Prostate gland (tissue), 2 donors: ENCODE measurements around the gene ATF6. TPM values are rescaled to one million over a fixed set of nuclear protein-coding genes. Genes with fewer than 3 reads are reported as not detected.

Source experiments
- DNase-seq: peaks from one replicate; pipeline ENCODE4 v3.0.0-alpha.2; 2019; ENCODE audit warnings: low spot score
- H3K27ac ChIP-seq, 2 donors: fragments of 200-600 bp; sonication (generic); 2 replicates each; pipeline ENCODE4 v1.5.1; 2017 to 2019
- H3K27me3 ChIP-seq: fragments of 200-600 bp; sonication (generic); replicated peaks from 2 replicates; pipeline ENCODE4 v1.5.1; 2019; ENCODE audit not compliant: insufficient read depth
- H3K36me3 ChIP-seq, 2 donors: fragments of 200-600 bp; sonication (generic); 1 replicate in 1 of 2; 2 replicates in 1 of 2; pipeline versions ENCODE4 v1.5.1 to v1.8.1; 2017 to 2019
- H3K4me1 ChIP-seq: fragments of 200-600 bp; sonication (generic); replicated peaks from 2 replicates; pipeline ENCODE4 v1.5.1; 2019
- H3K4me3 ChIP-seq, 2 donors: fragments of 200-600 bp; sonication (generic); 2 replicates each; pipeline ENCODE4 v1.5.1; 2017 to 2019
- H3K9me3 ChIP-seq: fragments of 200-600 bp; sonication (generic); 2 replicates; pipeline ENCODE4 v1.5.1; 2017
- CTCF ChIP-seq, 4 experiments: fragments of 200-600 bp in 2 of 4; fragments of 450-650 bp in 2 of 4; sonication (generic) in 2 of 4; IDR thresholded peaks; 1 replicate in 3 of 4; 2 replicates in 1 of 4; pipeline ENCODE4 v1.5.1; 2016 to 2019; ENCODE audit warnings: antibody characterized with exemption in 4 of 4, mild to moderate bottlenecking in 2 of 4, moderate library complexity in 2 of 4
- POLR2A ChIP-seq: fragments of 450-650 bp; IDR thresholded peaks from one replicate; pipeline ENCODE4 v1.6.1; 2016; ENCODE audit warnings: antibody characterized with exemption, mild to moderate bottlenecking
- POLR2AphosphoS5 ChIP-seq: sonication (generic); formaldehyde crosslinking; IDR thresholded peaks from one replicate; pipeline ENCODE4 v1.6.1; 2017; ENCODE audit warnings: antibody characterized with exemption
- WGBS: methylation state at CpG from one replicate; pipeline ENCODE4 v1.1.5; 2018; 5-methylcytosine and 5-hydroxymethylcytosine counted together
- intact Hi-C: fragments of 100-400 bp; cut with DNase I; formaldehyde crosslinking; loops from one replicate; pipeline ENCODE4 v1.14.2; 2022
- total RNA-seq, 2 donors: library from RNA; depleted of rRNA; stranded (reverse); fragments of >200 nt; gene quantifications; one replicate each; pipeline ENCODE4 v1.1.0, GENCODE V29; 2016

ATF6 gene
- total RNA-seq, 2 donors from 2014 or later, result 34.6 to 38.9 TPM

- TF ChIP-seq POLR2AphosphoS5 (no peak), POLR2A (no peak), CTCF (IDR thresholded peaks at IDR 0.05) (no peak)
- no peak overlapping the region for H3K4me3 ChIP-seq
- WGBS, result 71% methylated on average over 11 of the region's 11 CpGs
- H3K4me1 ChIP-seq, result no peaks in the 10 kb centered on the region
- intact Hi-C loops, result no loop called here
- H3K9me3 ChIP-seq, result no peaks in the 10 kb centered on the region
- DNase-seq, result no peak
- no peaks in the 10 kb centered on the region for H3K36me3 ChIP-seq
- no peaks in the 10 kb centered on the region for H3K27me3 ChIP-seq
- H3K27ac ChIP-seq, result no peak overlapping the region
These were observed 215.8 kb downstream of the ATF6 start for GRCh38 chr1:161981735-161982506.

- no peak for DNase-seq
These were observed 216.4 kb downstream of the ATF6 start for GRCh38 chr1:161982507-161982895.

GRCh38 chr1:161982917-161983316 lies 216.8 kb downstream of the ATF6 start:
- Histone ChIP-seq H3K36me3 (no peaks in the 10 kb centered on the region), H3K27me3 (no peaks in the 10 kb centered on the region), H3K4me1 (no peaks in the 10 kb centered on the region), H3K4me3 (no peak overlapping the region), H3K27ac (no peak overlapping the region), H3K9me3 (no peaks in the 10 kb centered on the region)
- WGBS, result 76% methylated on average over 9 of the region's 9 CpGs
- TF ChIP-seq CTCF (IDR thresholded peaks at IDR 0.05) (no peak), POLR2A (no peak), POLR2AphosphoS5 (no peak)
- DNase-seq, result no peak
- intact Hi-C loops, result no loop called here

More at GRCh38 chr1:161982507-161982895, 216.4 kb downstream of the ATF6 start:
- Histone ChIP-seq H3K4me3 (no peak overlapping the region), H3K36me3 (no peaks in the 10 kb centered on the region), H3K4me1 (no peaks in the 10 kb centered on the region), H3K27me3 (no peaks in the 10 kb centered on the region), H3K9me3 (no peaks in the 10 kb centered on the region), H3K27ac (no peak overlapping the region)
- intact Hi-C loops, result no loop called here
- TF ChIP-seq POLR2AphosphoS5 (no peak), POLR2A (no peak), CTCF (IDR thresholded peaks at IDR 0.05) (no peak)
- 77% methylated on average over 5 of the region's 5 CpGs for WGBS

- Histone ChIP-seq H3K4me3 (no peak overlapping the region), H3K9me3 (no peaks in the 10 kb centered on the region), H3K4me1 (no peaks in the 10 kb centered on the region), H3K36me3 (no peaks in the 10 kb centered on the region), H3K27me3 (no peaks in the 10 kb centered on the region), H3K27ac (no peak overlapping the region)
- TF ChIP-seq POLR2AphosphoS5, result no peak
- no peak for TF ChIP-seq CTCF (IDR thresholded peaks at IDR 0.05)
- no peak for TF ChIP-seq POLR2A
- intact Hi-C loops, result no loop called here
- WGBS, result 98% methylated on average over 22 of the region's 22 CpGs
- DNase-seq, result no peak
These were observed 217.6 kb downstream of the ATF6 start for GRCh38 chr1:161983725-161984124.

- Histone ChIP-seq H3K27me3 (no peaks in the 10 kb centered on the region), H3K36me3 (no peaks in the 10 kb centered on the region), H3K27ac (no peak overlapping the region), H3K9me3 (no peaks in the 10 kb centered on the region), H3K4me3 (no peak overlapping the region), H3K4me1 (no peaks in the 10 kb centered on the region)
- intact Hi-C loops, result no loop called here
- 84% methylated on average over 5 of the region's 5 CpGs for WGBS
- DNase-seq, result no peak
- TF ChIP-seq CTCF (IDR thresholded peaks at IDR 0.05) (no peak), POLR2A (no peak), POLR2AphosphoS5 (no peak)
These were observed 219.2 kb downstream of the ATF6 start for GRCh38 chr1:161985301-161985822.
